Measurements from ENCODE around the gene HOMER2. TPM values are rescaled to one million over a fixed set of nuclear protein-coding genes. Genes with fewer than 3 reads are reported as not detected.
"Not testable (repeated sequence)": the region's sequence is repeated elsewhere in the genome, so short reads cannot be mapped to it uniquely, and the experiment has no call there.

The HOMER2 gene
- polyA plus RNA-seq, 1 experiment: 0.83 TPM

- DNase-seq (ENCODE audit: low read depth): no peak
- TF ChIP-seq CTCF (IDR thresholded peaks at IDR 0.05; ENCODE audit: insufficient read depth, low read depth, low read length): no peak
- POLR2A ChIA-PET: no interaction called here
- CTCF ChIA-PET: no interaction called here
- Histone ChIP-seq H3K4me3 (ENCODE audit: low read depth, low read length) (no peak overlapping the region), H3K36me3 (ENCODE audit: control insufficient read depth, insufficient read depth, low read length) (no peaks in the 10 kb centered on the region), H3K27me3 (ENCODE audit: control insufficient read depth, insufficient read depth, low read length) (no peaks in the 10 kb centered on the region; the same call in 1 of the 2 replicates)
Measured at GRCh38 chr15:82900511-82901060, 51.9 kb downstream of the HOMER2 start.

GRCh38 chr15:82898961-82899360 lies 53.6 kb downstream of the HOMER2 start:
- CTCF ChIA-PET: no interaction called here

GRCh38 chr15:82895983-82896382 lies 56.5 kb downstream of the HOMER2 start:
- ChIA-PET POLR2A (no interaction called here), CTCF (interaction anchor here (1.1 kb wide), 1 partner anchor 47 kb away, joined by 3 read pairs; no protein-coding TSS in a partner anchor)
- TF ChIP-seq CTCF (IDR thresholded peaks at IDR 0.05; ENCODE audit: insufficient read depth, low read depth, low read length): no peak

More at GRCh38 chr15:82898961-82899360, 53.6 kb downstream of the HOMER2 start:
- no peak for DNase-seq (ENCODE audit: low read depth)
- H3K36me3 ChIP-seq (ENCODE audit: control insufficient read depth, insufficient read depth, low read length): no peaks in the 10 kb centered on the region
- POLR2A ChIA-PET: no interaction called here
- no peaks in the 10 kb centered on the region; the same call in 1 of the 2 replicates for H3K27me3 ChIP-seq (ENCODE audit: control insufficient read depth, insufficient read depth, low read length)
- no peak overlapping the region for H3K4me3 ChIP-seq (ENCODE audit: low read depth, low read length)
- no peak for TF ChIP-seq CTCF (IDR thresholded peaks at IDR 0.05; ENCODE audit: insufficient read depth, low read depth, low read length)

GRCh38 chr15:82894971-82895520 lies 57.5 kb downstream of the HOMER2 start:
- H3K36me3 ChIP-seq (ENCODE audit: control insufficient read depth, insufficient read depth, low read length): no peaks in the 10 kb centered on the region
- TF ChIP-seq CTCF (IDR thresholded peaks at IDR 0.05; ENCODE audit: insufficient read depth, low read depth, low read length): no peak
- H3K4me3 ChIP-seq (ENCODE audit: low read depth, low read length): no peak overlapping the region
- CTCF ChIA-PET: interaction anchor here (1.1 kb wide), 1 partner anchor 46 kb away, joined by 3 read pairs; no protein-coding TSS in a partner anchor
- POLR2A ChIA-PET: no interaction called here
- DNase-seq (ENCODE audit: low read depth): peak; percentile 4
- no peaks in the 10 kb centered on the region for H3K27me3 ChIP-seq (ENCODE audit: control insufficient read depth, insufficient read depth, low read length)

More at GRCh38 chr15:82895983-82896382, 56.5 kb downstream of the HOMER2 start:
- Histone ChIP-seq H3K27me3 (ENCODE audit: control insufficient read depth, insufficient read depth, low read length) (no peaks in the 10 kb centered on the region), H3K36me3 (ENCODE audit: control insufficient read depth, insufficient read depth, low read length) (no peaks in the 10 kb centered on the region), H3K4me3 (ENCODE audit: low read depth, low read length) (no peak overlapping the region)
- DNase-seq (ENCODE audit: low read depth): no peak

GRCh38 chr15:82893473-82893872 lies 59.0 kb downstream of the HOMER2 start:
- H3K27me3 ChIP-seq (ENCODE audit: control insufficient read depth, insufficient read depth, low read length); H3K4me3 ChIP-seq (ENCODE audit: low read depth, low read length); DNase-seq (ENCODE audit: low read depth); H3K36me3 ChIP-seq (ENCODE audit: control insufficient read depth, insufficient read depth, low read length); POLR2A ChIA-PET: not testable (repeated sequence)
- CTCF ChIA-PET: interaction anchor here (1.2 kb wide), 1 partner anchor 11 kb away, joined by 3 read pairs; no protein-coding TSS in a partner anchor

Data from BJ (cell line).